CD4-positive, alpha-beta T cell treated with Interleukin-4 for 1 hour (primary cell): ENCODE measurements around the gene TMEM44.
A peak's percentile ranks its signal among the peaks of the same experiment; 100 is the strongest.

Source experiments
- DNase-seq, 2 donors: peaks; one replicate each; pipeline ENCODE4 v3.0.0-alpha.2; 2020 to 2022

The TMEM44 gene

GRCh38 chr3:194633349-194634004, at the start of gene TMEM44:
TMEM44 (minus strand) TSS chr3:194633419; CDS start chr3:194633215, 204 bp downstream.
- peak; percentile 58 to 59 for DNase-seq

GRCh38 chr3:194682694-194683310, 49.6 kb upstream of the TMEM44 start:
- DNase-seq, result peak; percentile 78 to 80

GRCh38 chr3:194682189-194682693, 49.0 kb upstream of the TMEM44 start:
- DNase-seq, result no peak

- no peak for DNase-seq
Measured at GRCh38 chr3:194680888-194681615, 47.8 kb upstream of the TMEM44 start.

GRCh38 chr3:194676471-194676870, 43.3 kb upstream of the TMEM44 start:
- no peak for DNase-seq

- no peak for DNase-seq
Measured at GRCh38 chr3:194675680-194676079, 42.5 kb upstream of the TMEM44 start.

GRCh38 chr3:194675081-194675640, 41.9 kb upstream of the TMEM44 start:
- no peak for DNase-seq

GRCh38 chr3:194673761-194674160, 40.5 kb upstream of the TMEM44 start:
- DNase-seq, result no peak

- no peak for DNase-seq
Measured at GRCh38 chr3:194672876-194673275, 39.7 kb upstream of the TMEM44 start.

- peak; percentile 90 to 93 for DNase-seq
Measured at GRCh38 chr3:194671900-194672808, 38.9 kb upstream of the TMEM44 start, which contains the start of gene LSG1. LSG1 (minus strand) TSS chr3:194672191; CDS start chr3:194672162, 29 bp downstream.

- DNase-seq, result peak in 1 of 2 donors; percentile 69
Measured at GRCh38 chr3:194671511-194671899, 38.3 kb upstream of the TMEM44 start.

- DNase-seq, result no peak
Measured at GRCh38 chr3:194667363-194667762, 34.1 kb upstream of the TMEM44 start.

GRCh38 chr3:194664857-194665256, 31.6 kb upstream of the TMEM44 start:
- DNase-seq, result no peak

- no peak for DNase-seq
Measured at GRCh38 chr3:194661946-194662345, 28.7 kb upstream of the TMEM44 start.

GRCh38 chr3:194661374-194661773, 28.2 kb upstream of the TMEM44 start:
- no peak for DNase-seq

- DNase-seq, result no peak
Measured at GRCh38 chr3:194659778-194660177, 26.6 kb upstream of the TMEM44 start.

- DNase-seq, result no peak
Measured at GRCh38 chr3:194658477-194659242, 25.4 kb upstream of the TMEM44 start.

GRCh38 chr3:194657439-194657838, 24.2 kb upstream of the TMEM44 start:
- no peak for DNase-seq

- no peak for DNase-seq
Measured at GRCh38 chr3:194654443-194654842, 21.2 kb upstream of the TMEM44 start.

GRCh38 chr3:194647747-194648146, 14.5 kb upstream of the TMEM44 start:
- no peak for DNase-seq

GRCh38 chr3:194642769-194643168, 9.6 kb upstream of the TMEM44 start:
- DNase-seq, result no peak
